Upper lobe of right lung (tissue), 1 donor: ENCODE data around the gene CCNE1. TPM values are rescaled to one million over a fixed set of nuclear protein-coding genes. Genes with fewer than 3 reads are reported as not detected.

Experiments used
- ATAC-seq: fragments of 200-7000 bp; cut with Tn5 transposase; one replicate; pipeline ENCODE4 v1.9.1; 2020; ENCODE audit warnings: mild to moderate bottlenecking, moderate library complexity
- DNase-seq: peaks from one replicate; pipeline ENCODE4 v3.0.0-alpha.2; 2020
- H3K27ac ChIP-seq: fragments of 200-600 bp; one replicate; pipeline ENCODE4 v1.8.0; 2022
- H3K27me3 ChIP-seq: fragments of 200-600 bp; one replicate; pipeline ENCODE4 v1.8.0; 2022; ENCODE audit warnings: mild to moderate bottlenecking
- H3K36me3 ChIP-seq: fragments of 200-600 bp; one replicate; pipeline ENCODE4 v1.8.0; 2022
- H3K4me1 ChIP-seq: fragments of 200-600 bp; one replicate; pipeline ENCODE4 v1.8.0; 2022
- H3K4me3 ChIP-seq: fragments of 200-600 bp; one replicate; pipeline ENCODE4 v1.8.0; 2022; ENCODE audit warnings: mild to moderate bottlenecking
- H3K9me3 ChIP-seq: fragments of 200-600 bp; one replicate; pipeline ENCODE4 v1.8.0; 2022
- CTCF ChIP-seq: fragments of 200-600 bp; IDR thresholded peaks from one replicate; pipeline ENCODE4 v1.8.0; 2022; ENCODE audit warnings: antibody characterized with exemption
- intact Hi-C: fragments of 100-400 bp; cut with DNase I; formaldehyde crosslinking; loops from one replicate; pipeline ENCODE4 v1.11.0; 2022
- total RNA-seq: library from RNA; stranded (reverse); fragmentation: NEBNext Ultra II Directional; extraction: Animal tissue kit (Norgen Biotek cat#: 25700); gene quantifications from one replicate; pipeline ENCODE4 v1.2.1, GENCODE V29; 2021
- donor health status: DM: no; HTN: yes; CAD: no; lungs with severe emphysema.

The CCNE1 gene
- total RNA-seq, 1 donor from 2014 or later: 0.55 TPM

- ATAC-seq: no peak
These were observed 40.2 kb downstream of the CCNE1 start for GRCh38 chr19:29851769-29852521.

GRCh38 chr19:29854033-29854432 lies 42.2 kb downstream of the CCNE1 start:
- no peak for ATAC-seq
- intact Hi-C loops: no loop called here

More at GRCh38 chr19:29851769-29852521, 40.2 kb downstream of the CCNE1 start:
- intact Hi-C loops: no loop called here
- Histone ChIP-seq H3K27ac (no peak overlapping the region), H3K36me3 (no peaks in the 10 kb centered on the region), H3K27me3 (peaks cover 9% of the 10 kb centered on the region), H3K4me3 (no peak overlapping the region), H3K4me1 (no peaks in the 10 kb centered on the region), H3K9me3 (no peaks in the 10 kb centered on the region)
- peak; percentile 2 for DNase-seq
- no peak for TF ChIP-seq CTCF

GRCh38 chr19:29855087-29855486 lies 43.3 kb downstream of the CCNE1 start:
- no peak for ATAC-seq
- Histone ChIP-seq H3K36me3 (no peaks in the 10 kb centered on the region), H3K9me3 (no peaks in the 10 kb centered on the region), H3K27ac (no peak overlapping the region), H3K27me3 (peaks cover 18% of the 10 kb centered on the region), H3K4me1 (no peaks in the 10 kb centered on the region), H3K4me3 (no peak overlapping the region)
- intact Hi-C loops: no loop called here
- DNase-seq: peak; percentile 21
- TF ChIP-seq CTCF: no peak

More at GRCh38 chr19:29854033-29854432, 42.2 kb downstream of the CCNE1 start:
- no peaks in the 10 kb centered on the region for H3K4me1 ChIP-seq
- no peak overlapping the region for H3K4me3 ChIP-seq
- no peaks in the 10 kb centered on the region for H3K9me3 ChIP-seq
- no peak for TF ChIP-seq CTCF
- H3K27ac ChIP-seq: no peak overlapping the region
- no peak for DNase-seq
- peaks cover 18% of the 10 kb centered on the region for H3K27me3 ChIP-seq
- no peaks in the 10 kb centered on the region for H3K36me3 ChIP-seq

- ATAC-seq (no peak), DNase-seq (peak; percentile 13)
- no peaks in the 10 kb centered on the region for H3K9me3 ChIP-seq
- H3K27ac ChIP-seq: no peak overlapping the region
- no peak for TF ChIP-seq CTCF
- intact Hi-C loops: no loop called here
- no peaks in the 10 kb centered on the region for H3K4me1 ChIP-seq
- peaks cover 18% of the 10 kb centered on the region for H3K27me3 ChIP-seq
- no peaks in the 10 kb centered on the region for H3K36me3 ChIP-seq
- no peak overlapping the region for H3K4me3 ChIP-seq
These were observed 44.1 kb downstream of the CCNE1 start for GRCh38 chr19:29855741-29856500.

- H3K27me3 ChIP-seq: peaks cover 26% of the 10 kb centered on the region
- no peaks in the 10 kb centered on the region for H3K4me1 ChIP-seq
- no peaks in the 10 kb centered on the region for H3K9me3 ChIP-seq
- intact Hi-C loops: no loop called here
- peak; percentile 65 for TF ChIP-seq CTCF
- DNase-seq (peak; percentile 71), ATAC-seq (peak; percentile 91)
- H3K27ac ChIP-seq: no peak overlapping the region
- no peak overlapping the region for H3K4me3 ChIP-seq
- no peaks in the 10 kb centered on the region for H3K36me3 ChIP-seq
These were observed 46.3 kb downstream of the CCNE1 start for GRCh38 chr19:29858000-29858596.
